IPS DF 19.7 (cell line): Measurements from ENCODE around the gene TIMP3.

ENCODE experiments used
- DNase-seq: peaks from one replicate; pipeline ENCODE4 v3.0.0-alpha.2; 2013; ENCODE audit warnings: low read depth, low spot score

The TIMP3 gene

GRCh38 chr22:32882360-32882755 is 80.9 kb downstream of the TIMP3 start:
- DNase-seq = no peak

GRCh38 chr22:32882774-32883530 is 81.4 kb downstream of the TIMP3 start:
- DNase-seq = no peak

GRCh38 chr22:32887324-32887980 is 85.9 kb downstream of the TIMP3 start:
- no peak for DNase-seq

DNA sequence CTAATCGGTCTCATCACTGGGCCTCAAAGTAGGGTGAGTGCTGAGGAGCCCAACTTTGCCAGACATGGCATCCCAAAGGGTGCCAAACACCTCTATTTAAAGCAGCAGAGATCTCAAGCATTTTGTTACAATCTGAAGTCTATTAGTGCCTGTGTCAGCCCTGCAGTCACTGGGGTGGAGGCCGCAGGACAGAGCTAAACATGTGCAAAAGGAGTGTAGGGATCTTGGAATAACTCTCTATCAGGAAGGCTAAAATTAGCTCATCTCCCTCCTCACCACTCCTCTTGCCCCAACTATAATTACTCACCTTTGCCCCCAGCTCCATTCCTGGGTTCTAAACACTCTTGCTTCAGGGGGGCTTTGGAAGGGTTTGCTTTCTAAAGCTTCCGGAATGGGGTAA is 87.5 kb downstream of the TIMP3 start:
- DNase-seq = no peak

DNA sequence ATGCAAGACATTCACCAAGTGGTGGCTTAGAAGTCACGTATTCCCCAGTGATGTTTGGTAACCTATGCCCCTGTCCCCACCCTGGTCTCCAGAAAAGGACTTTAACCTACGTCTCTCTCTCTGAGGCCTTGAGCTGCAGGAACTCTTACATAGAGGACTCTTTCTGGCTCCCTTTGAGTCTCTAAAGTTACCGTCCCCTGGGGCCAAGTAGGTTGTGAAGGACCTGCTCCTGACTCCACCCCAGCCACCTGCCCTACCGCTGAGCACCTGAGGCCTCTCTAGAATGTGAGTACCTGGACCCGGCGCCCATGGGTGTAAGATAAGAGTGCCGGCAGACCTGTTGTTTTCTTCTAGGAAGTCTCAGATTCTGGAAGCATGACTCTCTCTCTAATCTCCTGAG is 95.4 kb downstream of the TIMP3 start:
- DNase-seq = no peak

DNA sequence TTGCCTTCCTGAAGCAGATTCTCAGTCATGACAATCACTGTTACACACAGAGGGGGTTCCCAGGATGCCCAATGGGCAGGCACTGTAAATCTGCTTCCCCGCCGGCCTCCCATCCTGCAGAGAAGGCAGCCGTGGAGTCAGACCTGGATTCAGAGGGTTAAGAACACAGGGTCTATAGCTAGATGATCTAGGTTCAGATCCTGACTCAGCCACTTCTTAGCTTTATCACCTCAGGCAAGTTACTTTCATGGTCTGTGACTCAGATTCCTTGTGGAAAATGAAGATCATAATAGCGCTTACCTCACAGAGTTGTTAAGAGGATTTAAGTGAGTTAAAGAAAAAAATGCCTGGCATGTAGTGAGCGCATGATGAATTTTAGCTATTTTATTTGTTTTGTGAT is 95.9 kb downstream of the TIMP3 start:
- no peak for DNase-seq

GRCh38 chr22:32900886-32901635 is 99.6 kb downstream of the TIMP3 start:
- DNase-seq = no peak

DNA sequence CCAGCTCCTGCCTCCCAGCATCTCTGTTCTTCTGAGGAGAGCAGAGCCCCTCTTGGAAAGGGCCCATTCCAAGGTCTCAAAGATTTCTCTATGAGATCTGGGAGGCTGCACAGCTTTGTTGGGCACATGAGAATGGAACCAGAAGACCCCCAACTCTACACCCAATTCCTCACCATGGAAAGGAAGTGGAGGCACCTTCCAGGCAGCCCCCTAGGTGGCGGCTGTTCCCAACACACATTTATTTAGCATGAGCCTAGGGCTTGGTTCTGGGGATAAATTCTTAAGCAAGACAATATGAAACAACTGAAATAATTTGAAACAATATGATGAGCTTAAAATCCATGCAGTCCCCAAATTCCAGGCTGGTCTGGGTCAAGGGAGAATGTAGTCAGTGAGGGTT is 100.4 kb downstream of the TIMP3 start:
- DNase-seq = no peak

DNA sequence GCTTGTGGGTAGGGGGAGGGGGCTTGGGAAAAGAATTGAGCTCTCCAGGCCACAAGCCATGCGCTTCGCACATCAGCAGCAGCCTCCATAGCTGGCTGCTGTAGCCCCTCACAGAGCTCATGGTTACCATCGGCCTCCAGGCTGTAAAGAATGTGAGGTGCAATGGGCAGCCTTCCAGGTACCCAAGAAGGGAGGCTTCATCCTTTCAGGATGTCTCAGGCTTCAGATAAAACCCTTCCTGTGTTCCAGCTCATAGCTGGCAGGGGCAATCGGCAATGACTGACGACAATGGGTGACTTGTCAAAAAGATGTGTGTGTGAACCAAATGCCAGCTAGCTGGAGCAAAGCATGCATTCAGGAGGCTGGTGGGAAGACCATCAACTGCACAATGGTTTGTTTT is 102.0 kb downstream of the TIMP3 start:
- DNase-seq = no peak

DNA sequence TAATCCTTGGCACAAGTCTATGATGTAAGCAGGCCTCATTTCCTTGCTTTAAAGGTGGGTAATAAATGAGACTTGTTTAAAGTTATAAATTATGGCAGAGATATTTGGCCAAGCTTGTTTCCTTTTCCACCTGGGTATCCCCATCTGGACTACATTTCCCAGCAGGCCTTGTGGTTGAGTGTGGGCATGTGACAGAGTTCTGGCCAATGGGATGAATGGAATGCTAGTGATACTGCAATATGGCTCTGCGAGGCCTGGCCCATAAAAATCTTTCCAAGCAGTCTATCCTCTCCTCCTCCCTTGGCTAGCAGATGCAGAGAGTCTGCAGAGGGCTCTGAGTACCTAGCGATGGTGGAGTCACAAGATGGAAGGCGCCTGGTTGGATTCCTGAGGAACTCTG is 102.5 kb downstream of the TIMP3 start:
- peak; percentile 28 for DNase-seq

- no peak for DNase-seq
These were observed 103.9 kb downstream of the TIMP3 start for GRCh38 chr22:32905400-32905799.

DNA sequence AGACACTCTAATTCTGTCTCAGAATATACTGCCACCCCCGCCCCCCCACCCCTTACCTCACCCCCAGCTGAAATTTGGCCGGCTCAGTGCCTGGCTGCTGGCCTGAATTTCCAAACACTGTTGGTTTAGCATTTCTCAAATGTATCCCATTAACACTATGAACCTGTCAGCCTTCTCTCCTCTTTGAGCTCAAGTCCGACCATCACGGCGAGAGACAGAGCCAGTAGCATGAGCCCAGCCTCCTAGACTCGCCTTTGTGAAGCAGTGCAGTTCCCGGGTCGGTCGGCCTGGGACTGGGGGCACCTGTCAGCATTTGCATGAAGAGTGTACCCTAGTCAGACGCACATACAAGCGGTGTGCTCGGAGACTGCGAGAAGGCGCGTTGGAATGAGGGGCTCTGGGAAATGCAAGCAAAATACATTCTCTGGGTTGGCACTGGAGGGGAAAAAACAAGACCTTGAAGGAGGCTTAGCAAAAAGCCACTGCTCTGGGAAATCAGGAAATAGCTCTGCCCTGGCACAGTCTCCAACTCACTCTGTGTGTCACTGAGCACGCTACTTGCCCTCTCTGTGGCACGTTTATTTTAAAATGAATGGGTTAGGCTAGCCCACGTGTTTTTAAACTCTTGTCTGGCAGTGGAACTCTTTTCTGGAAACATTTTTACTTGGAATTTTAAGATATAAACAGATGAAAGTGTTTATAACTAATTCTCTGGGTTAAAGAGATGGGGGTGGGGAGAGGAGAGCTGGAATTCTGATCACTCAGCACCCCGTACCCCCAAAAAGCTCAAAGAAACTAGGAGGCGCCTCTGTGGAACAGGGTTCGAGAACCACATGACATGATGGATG is 108.3 kb downstream of the TIMP3 start:
- DNase-seq = no peak

DNA sequence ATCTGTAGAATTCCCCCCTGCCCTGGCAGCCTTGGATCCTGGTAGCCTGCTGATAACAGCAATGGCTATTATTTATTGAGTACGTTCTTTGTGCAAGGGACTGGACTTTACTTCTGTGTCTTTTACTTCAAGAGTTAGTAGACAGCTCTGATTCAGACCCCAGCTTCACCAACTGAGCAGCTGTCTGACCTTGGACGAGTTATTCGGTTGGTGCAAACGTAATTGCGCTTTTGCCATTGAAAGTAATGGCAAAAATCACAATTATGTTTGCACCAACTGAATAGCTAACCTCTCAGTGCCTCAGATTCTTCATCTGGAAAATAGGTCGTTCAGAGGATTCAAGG is 108.9 kb downstream of the TIMP3 start:
- DNase-seq = no peak

DNA sequence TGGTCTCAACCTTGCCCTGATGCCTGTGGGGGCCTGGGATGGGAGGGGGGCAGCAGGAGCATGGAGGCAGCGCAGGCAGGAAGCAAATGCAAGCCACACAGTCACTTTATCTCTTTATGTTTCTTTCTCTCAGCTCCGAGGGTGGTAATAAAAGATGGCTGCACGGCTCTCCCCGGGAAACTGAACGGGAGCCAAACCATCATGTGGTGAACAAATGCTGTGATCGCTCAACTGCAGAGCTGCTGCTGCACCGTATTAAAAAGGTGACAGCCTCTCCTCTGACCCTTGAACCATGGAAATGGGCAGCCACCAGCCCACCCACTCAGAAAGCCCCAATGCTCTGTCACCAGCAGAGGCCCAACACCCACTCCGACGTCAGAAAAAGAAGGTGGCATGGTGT is 110.0 kb downstream of the TIMP3 start:
- DNase-seq = no peak
